IMR-90 (cell line): ENCODE measurements around the gene JPH4.

Source experiments
- MAFK ChIP-seq: IDR thresholded peaks from 2 replicates; pipeline ENCODE4 v1.6.1; 2012; ENCODE audit warnings: low read depth, low read length, improper control_type of control experiment
- POLR2A ChIP-seq: IDR thresholded peaks from 2 replicates; pipeline ENCODE4 v1.6.1; 2012; ENCODE audit warnings: mild to moderate bottlenecking, low read depth, low read length
- TF ChIP-seq, protein P1 (sequence below): conservative IDR thresholded peaks from 2 replicates; pipeline ENCODE4 v1.5.1; 2012; ENCODE audit warnings: mild to moderate bottlenecking, low read depth, low read length, improper control_type of control experiment

DNA sequence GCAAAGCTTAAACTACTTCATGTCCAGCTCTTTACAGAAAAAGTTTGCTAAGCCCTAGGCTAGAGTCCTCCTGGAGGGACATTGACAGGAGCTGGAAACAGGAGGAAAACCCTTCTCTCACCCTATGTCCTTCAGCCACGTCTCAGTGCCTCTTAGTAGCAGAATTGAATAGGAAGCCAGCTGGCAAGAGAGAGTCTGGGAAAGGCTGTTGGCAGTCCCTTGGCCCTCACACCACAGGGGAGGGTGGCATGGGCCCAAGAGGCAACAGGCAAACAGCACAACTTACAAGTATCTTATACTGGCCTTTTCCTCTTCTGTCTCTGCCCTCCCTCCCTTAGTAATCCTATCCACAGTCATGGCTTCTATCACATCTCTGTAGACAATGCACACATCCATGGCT is 29.9 kb upstream of the JPH4 start:
- TF ChIP-seq POLR2A, result no peak
- TF ChIP-seq, protein P1, sequence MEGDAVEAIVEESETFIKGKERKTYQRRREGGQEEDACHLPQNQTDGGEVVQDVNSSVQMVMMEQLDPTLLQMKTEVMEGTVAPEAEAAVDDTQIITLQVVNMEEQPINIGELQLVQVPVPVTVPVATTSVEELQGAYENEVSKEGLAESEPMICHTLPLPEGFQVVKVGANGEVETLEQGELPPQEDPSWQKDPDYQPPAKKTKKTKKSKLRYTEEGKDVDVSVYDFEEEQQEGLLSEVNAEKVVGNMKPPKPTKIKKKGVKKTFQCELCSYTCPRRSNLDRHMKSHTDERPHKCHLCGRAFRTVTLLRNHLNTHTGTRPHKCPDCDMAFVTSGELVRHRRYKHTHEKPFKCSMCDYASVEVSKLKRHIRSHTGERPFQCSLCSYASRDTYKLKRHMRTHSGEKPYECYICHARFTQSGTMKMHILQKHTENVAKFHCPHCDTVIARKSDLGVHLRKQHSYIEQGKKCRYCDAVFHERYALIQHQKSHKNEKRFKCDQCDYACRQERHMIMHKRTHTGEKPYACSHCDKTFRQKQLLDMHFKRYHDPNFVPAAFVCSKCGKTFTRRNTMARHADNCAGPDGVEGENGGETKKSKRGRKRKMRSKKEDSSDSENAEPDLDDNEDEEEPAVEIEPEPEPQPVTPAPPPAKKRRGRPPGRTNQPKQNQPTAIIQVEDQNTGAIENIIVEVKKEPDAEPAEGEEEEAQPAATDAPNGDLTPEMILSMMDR, result no peak
- TF ChIP-seq MAFK, result no peak
